ENCODE measurements around the gene C1orf87. TPM values are rescaled to one million over a fixed set of nuclear protein-coding genes. Genes with fewer than 3 reads are reported as not detected.

C1orf87 gene
- total RNA-seq, 4 donors from 2014 or later, result not detected

DNA sequence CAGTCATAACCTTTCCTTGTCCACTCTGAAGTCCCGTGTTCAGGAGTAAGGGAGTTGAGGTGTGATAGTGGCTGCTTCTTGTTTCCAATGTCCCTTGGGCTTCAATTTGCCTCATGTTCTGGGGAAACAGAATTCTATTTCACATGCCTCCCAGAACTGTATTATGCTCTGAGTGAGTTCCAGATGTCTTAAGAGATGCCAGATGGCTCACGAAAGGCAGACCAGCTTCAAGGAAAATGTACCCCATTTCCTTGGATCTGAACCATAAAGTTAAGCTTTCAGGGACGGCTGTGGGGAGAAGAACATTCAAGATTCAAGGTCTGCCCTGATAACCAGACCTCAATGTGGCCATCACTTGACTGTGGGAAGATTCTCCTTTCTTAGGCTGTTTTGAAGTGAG, 42.4 kb downstream of the C1orf87 start:
- Histone ChIP-seq H3K36me3 (no peaks in the 10 kb centered on the region), H3K27me3 (no peaks in the 10 kb centered on the region), H3K4me1 (no peaks in the 10 kb centered on the region), H3K9me3 (no peaks in the 10 kb centered on the region), H3K4me3 (no peak overlapping the region), H3K27ac (no peak overlapping the region)
- no peak for DNase-seq (ENCODE audit: low spot score in 2 of 2)
- 65 to 70% methylated on average over 3 of the region's 3 CpGs for WGBS, 2 donors
- TF ChIP-seq POLR2A (IDR thresholded peaks at IDR 0.05), result no peak
- TF ChIP-seq EP300 (IDR thresholded peaks at IDR 0.05), result no peak
- TF ChIP-seq, protein P1, sequence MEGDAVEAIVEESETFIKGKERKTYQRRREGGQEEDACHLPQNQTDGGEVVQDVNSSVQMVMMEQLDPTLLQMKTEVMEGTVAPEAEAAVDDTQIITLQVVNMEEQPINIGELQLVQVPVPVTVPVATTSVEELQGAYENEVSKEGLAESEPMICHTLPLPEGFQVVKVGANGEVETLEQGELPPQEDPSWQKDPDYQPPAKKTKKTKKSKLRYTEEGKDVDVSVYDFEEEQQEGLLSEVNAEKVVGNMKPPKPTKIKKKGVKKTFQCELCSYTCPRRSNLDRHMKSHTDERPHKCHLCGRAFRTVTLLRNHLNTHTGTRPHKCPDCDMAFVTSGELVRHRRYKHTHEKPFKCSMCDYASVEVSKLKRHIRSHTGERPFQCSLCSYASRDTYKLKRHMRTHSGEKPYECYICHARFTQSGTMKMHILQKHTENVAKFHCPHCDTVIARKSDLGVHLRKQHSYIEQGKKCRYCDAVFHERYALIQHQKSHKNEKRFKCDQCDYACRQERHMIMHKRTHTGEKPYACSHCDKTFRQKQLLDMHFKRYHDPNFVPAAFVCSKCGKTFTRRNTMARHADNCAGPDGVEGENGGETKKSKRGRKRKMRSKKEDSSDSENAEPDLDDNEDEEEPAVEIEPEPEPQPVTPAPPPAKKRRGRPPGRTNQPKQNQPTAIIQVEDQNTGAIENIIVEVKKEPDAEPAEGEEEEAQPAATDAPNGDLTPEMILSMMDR (IDR thresholded peaks at IDR 0.05), result no peak

DNA sequence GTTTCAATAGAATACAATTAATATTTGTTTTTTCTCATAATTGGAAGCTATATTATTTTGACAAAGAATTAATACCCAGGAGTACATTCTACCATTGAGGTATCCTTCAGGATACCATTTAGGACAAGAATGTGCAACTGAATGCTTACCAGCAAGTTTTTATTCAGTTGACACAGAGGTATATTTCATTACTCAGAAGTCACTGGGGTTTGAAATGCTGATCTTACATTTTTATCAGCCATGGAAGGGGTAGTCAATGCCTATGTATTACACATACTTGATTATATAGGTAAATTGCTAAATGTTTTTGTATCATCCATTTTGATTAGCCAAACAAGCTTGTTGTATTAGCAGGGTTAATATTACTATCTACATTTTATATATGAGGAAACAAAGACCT, 48.0 kb downstream of the C1orf87 start:
- Histone ChIP-seq H3K4me3 (no peak overlapping the region), H3K4me1 (no peaks in the 10 kb centered on the region), H3K36me3 (no peaks in the 10 kb centered on the region), H3K9me3 (peaks cover 0 to 2% (median 0%) of the 10 kb centered on the region in 4 donors), H3K27ac (no peak overlapping the region), H3K27me3 (no peaks in the 10 kb centered on the region)
- TF ChIP-seq POLR2A (IDR thresholded peaks at IDR 0.05) (no peak), EP300 (IDR thresholded peaks at IDR 0.05) (no peak)
- TF ChIP-seq, protein P1 (IDR thresholded peaks at IDR 0.05), result no peak
- DNase-seq (ENCODE audit: low spot score in 2 of 2), result no peak

DNA sequence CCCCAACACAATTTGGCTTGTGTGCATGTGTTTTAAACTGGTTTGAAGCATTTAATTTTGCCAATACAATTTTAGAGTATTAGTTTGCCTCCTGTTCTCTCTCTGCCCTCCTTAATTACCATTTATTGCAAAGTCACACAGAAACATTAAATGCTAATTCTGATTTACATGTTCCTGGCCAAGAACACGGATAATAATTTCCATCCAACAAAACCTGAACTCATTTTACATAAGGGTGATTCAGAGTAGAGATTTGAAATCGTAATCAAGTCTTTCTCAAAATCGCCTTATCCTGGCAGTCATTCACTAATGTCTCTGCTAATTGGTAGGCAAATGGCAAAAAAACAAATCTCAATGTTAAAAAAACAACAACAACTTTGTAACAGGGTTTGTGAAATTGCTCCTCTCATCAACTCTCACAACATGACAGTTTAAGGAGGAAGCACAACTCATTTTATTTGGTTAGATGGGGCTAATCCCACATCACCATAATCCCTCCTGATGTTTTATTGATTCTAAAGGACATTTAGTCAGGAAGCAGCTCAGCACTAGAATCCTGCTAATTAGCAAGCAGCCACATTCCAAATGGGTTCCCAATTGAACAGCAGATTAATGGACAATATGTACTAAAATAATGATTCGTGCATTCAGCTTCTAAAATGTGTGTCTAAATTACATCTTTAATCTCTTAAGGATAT, 55.9 kb downstream of the C1orf87 start:
- TF ChIP-seq POLR2A (IDR thresholded peaks at IDR 0.05), result no peak
- TF ChIP-seq, protein P1 (IDR thresholded peaks at IDR 0.05), result no peak
- TF ChIP-seq EP300 (IDR thresholded peaks at IDR 0.05), result no peak
- H3K4me3 ChIP-seq, result no peak overlapping the region
- no peaks in the 10 kb centered on the region for H3K27me3 ChIP-seq
- H3K27ac ChIP-seq, result no peak overlapping the region
- H3K9me3 ChIP-seq, result peaks cover 0 to 12% (median 0%) of the 10 kb centered on the region in 4 donors
- H3K36me3 ChIP-seq, result no peaks in the 10 kb centered on the region
- H3K4me1 ChIP-seq, result no peaks in the 10 kb centered on the region
- 57 to 61% methylated on average over 4 of the region's 4 CpGs for WGBS, 2 donors
- DNase-seq (ENCODE audit: low spot score in 2 of 2), result no peak

DNA sequence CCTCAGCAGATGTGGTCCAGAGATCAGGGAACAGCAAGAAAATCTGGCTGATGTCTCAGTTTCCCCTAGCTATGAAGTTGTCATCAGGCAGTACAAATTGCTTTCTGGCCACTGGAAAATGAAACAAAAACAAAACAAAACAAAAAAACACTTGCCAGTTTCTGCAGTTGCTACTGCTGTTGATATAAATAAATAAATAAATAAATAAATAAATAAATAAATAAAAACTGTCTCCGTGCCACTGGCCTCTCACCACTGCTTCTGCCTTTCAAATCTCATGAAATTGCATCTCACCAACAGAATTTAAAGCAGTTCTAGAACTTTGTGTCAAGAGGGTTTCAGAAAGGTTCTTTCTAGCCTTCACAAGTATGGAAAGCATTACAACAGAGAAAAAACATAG, 62.9 kb downstream of the C1orf87 start:
- no peak for TF ChIP-seq POLR2A (IDR thresholded peaks at IDR 0.05)
- TF ChIP-seq EP300 (IDR thresholded peaks at IDR 0.05), result no peak
- TF ChIP-seq, protein P1 (IDR thresholded peaks at IDR 0.05), result no peak
- 64 to 67% methylated on average over 1 of the region's 1 CpG for WGBS, 2 donors
- H3K27ac ChIP-seq, result no peak overlapping the region

DNA sequence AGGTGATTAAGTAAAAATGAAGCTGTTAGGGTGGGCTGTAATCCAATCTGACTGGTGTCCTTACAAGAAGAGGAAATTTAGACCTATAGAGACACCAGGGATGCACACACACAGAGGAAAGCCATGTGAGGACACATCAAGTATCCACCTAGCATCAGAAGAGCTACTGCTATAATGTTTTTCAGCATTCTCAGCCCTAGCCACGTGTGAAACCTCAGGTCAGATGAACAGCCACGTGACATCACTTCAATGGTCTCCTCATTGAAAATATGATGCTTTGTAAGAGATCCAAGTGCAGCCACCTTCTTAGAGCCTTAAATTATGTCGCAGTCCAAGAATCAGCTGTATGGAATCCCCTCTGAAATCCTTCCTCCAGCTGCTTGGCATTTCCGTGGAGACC, 65.1 kb downstream of the C1orf87 start:
- no peak for TF ChIP-seq EP300 (IDR thresholded peaks at IDR 0.05)
- TF ChIP-seq, protein P1 (IDR thresholded peaks at IDR 0.05), result no peak
- TF ChIP-seq POLR2A (IDR thresholded peaks at IDR 0.05), result no peak
- DNase-seq (ENCODE audit: low spot score in 2 of 2), result no peak
- no peak overlapping the region for H3K4me3 ChIP-seq
- no peak overlapping the region for H3K27ac ChIP-seq
- no peaks in the 10 kb centered on the region for H3K27me3 ChIP-seq
- H3K9me3 ChIP-seq, result no peaks in the 10 kb centered on the region
- WGBS, 2 donors, result 66 to 81% methylated on average over 4 of the region's 4 CpGs
- no peaks in the 10 kb centered on the region for H3K36me3 ChIP-seq
- H3K4me1 ChIP-seq, result no peaks in the 10 kb centered on the region

More for the DNA sequence above, 62.9 kb downstream of the C1orf87 start:
- Histone ChIP-seq H3K4me1 (no peaks in the 10 kb centered on the region), H3K36me3 (no peaks in the 10 kb centered on the region), H3K9me3 (no peaks in the 10 kb centered on the region), H3K27me3 (no peaks in the 10 kb centered on the region), H3K4me3 (no peak overlapping the region)
- no peak for DNase-seq (ENCODE audit: low spot score in 2 of 2)

Data from tibial nerve (tissue), 4 donors.